Activated CD4-positive, alpha-beta T cell treated with anti-CD3 and anti-CD28 coated beads for 36 hours (primary cell): Measurements from ENCODE around the gene TMEM82. TPM values are rescaled to one million over a fixed set of nuclear protein-coding genes. Genes with fewer than 3 reads are reported as not detected.

Experiments used
- ATAC-seq: fragments of 200-7000 bp; cut with Tn5 transposase; one replicate; pipeline ENCODE4 v1.10.0; 2021; ENCODE audit warnings: mild to moderate bottlenecking, moderate library complexity
- CTCF ChIA-PET: fragments of 350-600 bp; sonication (Branson Sonifier 250); formaldehyde crosslinking; loops from one replicate; lab custom pipeline; 2021; ENCODE audit warnings: antibody characterized with exemption; lab: Charles Lee
- POLR2A ChIA-PET: fragments of 350-600 bp; sonication (Branson Sonifier 250); formaldehyde crosslinking; loops from one replicate; lab custom pipeline; 2021; ENCODE audit warnings: antibody characterized with exemption, inconsistent platforms; lab: Charles Lee
- DNase-seq: peaks from one replicate; pipeline ENCODE4 v3.0.0-alpha.2; 2020
- H3K27ac Mint-ChIP-seq: one replicate; pipeline ENCODE4 v1.8.0; 2021; ENCODE audit warnings: mixed read lengths
- H3K27me3 Mint-ChIP-seq: one replicate; pipeline ENCODE4 v1.8.0; 2021; ENCODE audit warnings: mixed read lengths
- H3K36me3 Mint-ChIP-seq: one replicate; pipeline ENCODE4 v1.8.0; 2021; ENCODE audit warnings: low read depth, mixed read lengths
- H3K4me1 Mint-ChIP-seq: one replicate; pipeline ENCODE4 v1.8.0; 2021; ENCODE audit warnings: mixed read lengths
- H3K4me3 Mint-ChIP-seq: one replicate; pipeline ENCODE4 v1.8.0; 2021; ENCODE audit warnings: mild to moderate bottlenecking, moderate library complexity, mixed read lengths
- H3K9me3 Mint-ChIP-seq: one replicate; pipeline ENCODE4 v1.8.0; 2021; ENCODE audit warnings: low read depth, mixed read lengths
- intact Hi-C, 2 experiments: fragments of 100-400 bp; cut with DNase I in 1 of 2; cut with micrococcal nuclease in 1 of 2; formaldehyde crosslinking; loops; one replicate each; pipeline versions ENCODE4 v1.14.2 to v1.15.1; 2022 to 2024; cut with DNase I, micrococcal nuclease
- total RNA-seq, 2 experiments: library from RNA; stranded (reverse); gene quantifications; one replicate each; pipeline ENCODE4 v1.2.3, GENCODE V29; 2021

Gene TMEM82
- total RNA-seq, 2 experiments from 2014 or later, result not detected

GRCh38 chr1:15749399-15750291 lies 7.3 kb downstream of the TMEM82 start:
- H3K27me3 Mint-ChIP-seq, result no peaks in the 10 kb centered on the region
- H3K9me3 Mint-ChIP-seq, result no peaks in the 10 kb centered on the region
- H3K4me1 Mint-ChIP-seq, result no peaks in the 10 kb centered on the region
- no peak overlapping the region for H3K27ac Mint-ChIP-seq
- ChIA-PET CTCF (no interaction called here), POLR2A (no interaction called here)
- H3K4me3 Mint-ChIP-seq, result no peak overlapping the region
- no peaks in the 10 kb centered on the region for H3K36me3 Mint-ChIP-seq
- ATAC-seq, result no peak
- DNase-seq, result no peak
- intact Hi-C loops, result no loop called here

DNA sequence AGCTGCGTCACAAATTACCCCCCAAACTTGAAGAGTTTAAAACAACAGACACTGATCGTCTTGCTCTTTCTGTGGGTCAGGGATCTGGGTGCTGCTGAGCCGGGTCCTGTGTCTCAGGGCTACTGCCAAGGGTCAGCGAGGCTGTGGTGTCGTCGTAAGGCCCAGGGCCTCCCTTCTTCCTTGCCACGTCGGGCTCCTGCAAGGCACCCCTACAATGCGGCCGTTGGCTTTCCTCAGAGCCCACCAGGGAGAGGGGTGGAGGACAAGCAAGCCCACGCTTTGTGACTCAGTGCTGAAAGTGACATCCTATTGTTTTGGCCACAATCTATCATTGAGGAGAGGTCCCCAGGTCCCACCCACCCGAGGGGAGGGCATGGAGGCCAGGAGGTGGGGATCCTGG lies 8.6 kb downstream of the TMEM82 start:
- Mint-ChIP-seq H3K27me3 (peaks cover 4% of the 10 kb centered on the region), H3K4me1 (no peaks in the 10 kb centered on the region), H3K9me3 (no peaks in the 10 kb centered on the region), H3K36me3 (no peaks in the 10 kb centered on the region), H3K27ac (no peak overlapping the region), H3K4me3 (no peak overlapping the region)
- CTCF ChIA-PET, result interaction anchor here (0.6 kb wide), 1 partner anchor 41 kb away, joined by 3 read pairs; no protein-coding TSS in a partner anchor
- DNase-seq, result no peak
- intact Hi-C loops, result no loop called here
- no peak for ATAC-seq
- POLR2A ChIA-PET, result no interaction called here

- ATAC-seq, result no peak
- H3K27me3 Mint-ChIP-seq, result peaks cover 11% of the 10 kb centered on the region
- POLR2A ChIA-PET, result no interaction called here
- H3K4me3 Mint-ChIP-seq, result no peak overlapping the region
- no peaks in the 10 kb centered on the region for H3K9me3 Mint-ChIP-seq
- intact Hi-C loops, result no loop called here
- H3K27ac Mint-ChIP-seq, result no peak overlapping the region
- H3K4me1 Mint-ChIP-seq, result peaks cover 5% of the 10 kb centered on the region
- no peak for DNase-seq
- H3K36me3 Mint-ChIP-seq, result no peaks in the 10 kb centered on the region
- CTCF ChIA-PET, result no interaction called here
Observed at GRCh38 chr1:15751717-15752116, 9.4 kb downstream of the TMEM82 start.

DNA sequence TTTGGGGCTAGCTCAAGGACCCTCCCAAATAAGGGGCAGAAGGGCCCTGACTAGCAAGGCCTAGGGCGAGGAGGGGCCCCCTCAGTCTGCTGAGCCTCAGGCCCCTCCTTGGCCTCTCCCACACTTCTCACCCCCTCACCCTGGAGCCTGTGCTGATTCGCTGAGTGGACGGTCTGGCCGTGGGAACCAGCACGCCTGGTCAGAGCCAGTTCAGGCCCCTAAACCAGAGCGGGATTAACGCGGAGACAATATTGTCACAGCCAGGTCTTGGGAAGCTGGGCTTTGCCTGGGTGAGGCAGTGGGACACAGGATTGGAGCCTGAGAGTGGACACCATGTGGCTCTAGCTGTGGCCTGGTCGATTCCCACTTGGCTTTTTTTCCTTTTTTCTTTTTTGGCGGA lies 11.5 kb downstream of the TMEM82 start:
- H3K4me3 Mint-ChIP-seq, result no peak overlapping the region
- intact Hi-C loops, result no loop called here

GRCh38 chr1:15755021-15755645 lies 12.8 kb downstream of the TMEM82 start:
- Mint-ChIP-seq H3K4me1 (peaks cover 8% of the 10 kb centered on the region), H3K27ac (no peak overlapping the region), H3K4me3 (no peak overlapping the region), H3K36me3 (no peaks in the 10 kb centered on the region), H3K9me3 (no peaks in the 10 kb centered on the region), H3K27me3 (peaks cover 25% of the 10 kb centered on the region)
- POLR2A ChIA-PET, result no interaction called here
- DNase-seq (no peak), ATAC-seq (no peak)
- CTCF ChIA-PET, result no interaction called here
- intact Hi-C loops, result no loop called here

More for the DNA sequence above, 11.5 kb downstream of the TMEM82 start:
- ChIA-PET POLR2A (no interaction called here), CTCF (no interaction called here)
- Mint-ChIP-seq H3K27me3 (peaks cover 22% of the 10 kb centered on the region), H3K9me3 (no peaks in the 10 kb centered on the region), H3K36me3 (no peaks in the 10 kb centered on the region), H3K27ac (no peak overlapping the region), H3K4me1 (peaks cover 8% of the 10 kb centered on the region)
- ATAC-seq (no peak), DNase-seq (no peak)

DNA sequence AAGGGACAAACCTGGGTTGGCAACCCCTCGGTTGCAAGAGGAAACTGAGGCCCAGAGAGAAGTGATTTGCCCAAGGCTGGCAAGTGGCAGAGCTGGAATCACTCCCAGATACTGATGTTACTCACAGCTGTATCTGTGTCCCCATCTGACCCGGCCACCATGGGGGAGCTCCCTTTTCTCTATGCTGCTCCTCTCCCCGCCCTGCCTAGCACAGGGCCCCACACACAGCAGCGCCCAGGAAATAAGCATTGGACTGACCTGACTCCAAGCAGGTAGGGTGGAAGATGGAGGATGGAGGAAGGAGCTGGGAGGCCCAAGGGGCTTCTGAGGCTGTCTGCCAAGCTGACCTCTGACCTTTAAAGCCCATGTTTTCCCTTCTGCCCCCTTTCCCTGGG lies 13.3 kb downstream of the TMEM82 start:
- ATAC-seq (no peak), DNase-seq (no peak)
- intact Hi-C loops, result no loop called here
- Mint-ChIP-seq H3K9me3 (no peaks in the 10 kb centered on the region), H3K27ac (no peak overlapping the region), H3K4me3 (no peak overlapping the region), H3K4me1 (peaks cover 8% of the 10 kb centered on the region), H3K36me3 (no peaks in the 10 kb centered on the region), H3K27me3 (peaks cover 26% of the 10 kb centered on the region)
- ChIA-PET POLR2A (no interaction called here), CTCF (no interaction called here)

DNA sequence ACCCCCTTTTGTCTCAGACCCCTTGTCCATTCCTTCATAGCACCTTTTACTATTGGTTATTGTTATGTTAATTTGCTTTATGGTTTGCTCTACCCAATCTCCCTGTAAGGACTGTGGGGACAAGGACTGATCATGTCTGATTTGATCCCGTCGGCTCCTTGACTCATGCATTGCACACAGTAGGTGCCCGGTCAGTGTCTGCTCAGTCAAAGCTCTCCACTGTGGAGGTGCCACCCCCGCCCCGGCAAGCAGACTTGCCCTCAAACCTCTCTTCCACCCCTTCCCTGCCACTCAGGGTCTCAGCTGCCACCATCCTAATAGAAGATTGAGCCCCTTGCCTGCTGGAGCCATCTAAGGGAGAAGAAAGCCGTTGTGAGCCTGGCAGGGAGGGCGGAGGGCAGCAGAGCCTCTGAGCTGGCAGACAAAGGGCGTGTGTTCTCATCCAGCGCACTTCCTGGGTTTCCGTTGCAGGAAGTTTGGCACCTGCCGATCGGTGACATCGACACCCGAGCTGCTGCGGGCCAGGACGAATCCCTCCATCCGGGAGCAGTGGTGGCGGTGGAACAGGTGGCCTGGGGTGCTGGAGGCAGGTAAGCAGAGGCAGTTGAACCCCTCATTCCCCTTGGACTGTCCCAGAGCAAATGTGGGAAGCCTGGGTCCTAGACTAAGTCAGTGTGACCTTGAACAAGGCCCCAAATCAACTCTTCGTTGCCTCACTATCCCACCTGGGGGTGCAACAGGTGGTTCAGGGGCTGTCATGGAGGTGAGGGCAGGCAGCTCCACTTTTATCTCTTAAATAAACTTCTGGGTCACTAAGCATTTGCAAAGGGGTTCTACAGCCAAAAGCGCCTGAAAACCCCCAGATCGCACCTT lies 14.1 kb downstream of the TMEM82 start:
- DNase-seq, result peak; percentile 34
- H3K27me3 Mint-ChIP-seq, result peaks cover 28% of the 10 kb centered on the region
- POLR2A ChIA-PET, result interaction anchor here (0.7 kb wide), 1 partner anchor 194 kb away, joined by 3 read pairs; no protein-coding TSS in a partner anchor

DNA sequence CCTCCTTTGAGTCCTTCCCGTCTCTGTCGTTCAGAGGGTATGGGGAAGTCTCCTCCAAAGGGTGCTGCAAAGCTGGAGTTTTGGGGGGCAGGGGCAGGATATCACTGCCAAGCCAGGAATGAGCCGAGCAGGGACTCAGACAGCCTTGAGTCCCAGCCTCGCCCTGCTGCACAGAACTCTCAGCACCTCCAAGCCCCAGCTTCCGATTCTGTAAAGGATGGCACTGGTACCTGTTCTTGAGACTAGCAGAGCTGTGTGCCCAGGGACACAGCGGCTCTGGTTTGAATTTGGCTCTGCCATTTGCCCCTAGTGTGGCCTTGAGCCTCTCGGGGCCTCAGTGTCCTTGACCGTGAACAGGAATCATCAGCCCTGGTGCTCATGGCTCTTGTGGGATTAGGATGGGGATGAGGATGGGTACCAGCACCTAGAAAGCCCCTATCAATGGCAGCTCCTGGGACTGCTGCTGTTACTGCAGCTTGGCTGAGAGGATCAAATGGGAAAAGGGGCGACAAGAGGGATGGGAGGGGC lies 14.8 kb downstream of the TMEM82 start:
- Mint-ChIP-seq H3K4me1 (peaks cover 8% of the 10 kb centered on the region), H3K36me3 (no peaks in the 10 kb centered on the region), H3K4me3 (no peak overlapping the region), H3K27ac (no peak overlapping the region), H3K9me3 (no peaks in the 10 kb centered on the region), H3K27me3 (peaks cover 32% of the 10 kb centered on the region)
- intact Hi-C loops, result no loop called here
- CTCF ChIA-PET, result no interaction called here
- ATAC-seq, result no peak
- POLR2A ChIA-PET, result interaction anchor here (0.7 kb wide), 1 partner anchor 194 kb away, joined by 3 read pairs; no protein-coding TSS in a partner anchor
- DNase-seq, result no peak

More for the DNA sequence above, 14.1 kb downstream of the TMEM82 start:
- H3K27ac Mint-ChIP-seq, result no peak overlapping the region
- no peaks in the 10 kb centered on the region for H3K36me3 Mint-ChIP-seq
- ATAC-seq, result no peak
- no peak overlapping the region for H3K4me3 Mint-ChIP-seq
- no peaks in the 10 kb centered on the region for H3K9me3 Mint-ChIP-seq
- intact Hi-C loops, result no loop called here
- peaks cover 8% of the 10 kb centered on the region for H3K4me1 Mint-ChIP-seq
- CTCF ChIA-PET, result interaction anchor here (0.6 kb wide), 1 partner anchor 10 kb away, joined by 4 read pairs; no protein-coding TSS in a partner anchor

DNA sequence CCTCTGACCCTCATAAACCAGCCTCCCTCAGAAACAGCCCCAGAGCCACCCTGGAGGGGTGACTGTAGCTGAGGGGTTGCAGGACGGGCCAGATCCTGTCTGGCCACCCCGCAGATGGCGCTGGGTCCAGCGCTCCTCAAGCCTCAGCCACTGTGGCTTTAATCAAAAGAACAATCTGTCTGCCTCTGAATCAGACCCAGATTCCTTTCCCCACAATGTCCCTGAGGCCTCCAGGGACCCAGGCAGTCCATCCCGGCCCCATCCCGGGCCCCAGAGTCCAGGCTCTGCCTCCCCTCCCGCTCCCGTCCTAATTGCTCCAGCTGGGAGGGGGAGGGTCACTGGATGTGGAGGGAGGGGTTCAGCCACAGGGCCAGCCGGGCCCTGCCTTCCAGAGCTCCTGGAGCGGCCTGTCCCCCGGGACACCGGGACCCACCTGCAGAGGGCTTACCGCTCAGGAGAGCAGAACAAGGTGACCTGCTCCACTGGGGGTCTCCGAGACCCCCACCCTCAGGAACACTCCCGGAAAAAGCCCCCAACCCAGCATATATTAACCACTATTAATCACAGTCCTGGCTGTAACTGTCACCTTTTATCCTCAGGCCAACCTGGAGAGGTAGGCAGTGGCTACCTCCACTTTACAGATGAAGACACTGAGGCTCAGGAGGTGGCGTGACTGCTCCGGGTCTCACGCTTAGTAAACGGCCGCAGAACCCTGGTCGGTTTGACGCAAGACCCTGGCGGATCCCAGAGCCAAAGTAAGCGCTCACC lies 15.5 kb downstream of the TMEM82 start:
- ATAC-seq (no peak), DNase-seq (no peak)
- H3K9me3 Mint-ChIP-seq, result no peaks in the 10 kb centered on the region
- H3K27ac Mint-ChIP-seq, result no peak overlapping the region
- peaks cover 32% of the 10 kb centered on the region for H3K27me3 Mint-ChIP-seq
- intact Hi-C loops, result no loop called here
- ChIA-PET POLR2A (no interaction called here), CTCF (interaction anchor here (0.7 kb wide), 1 partner anchor 14 kb away, joined by 3 read pairs; no protein-coding TSS in a partner anchor)
- H3K4me3 Mint-ChIP-seq, result peak overlapping the region; percentile 47
- H3K36me3 Mint-ChIP-seq, result no peaks in the 10 kb centered on the region
- peaks cover 8% of the 10 kb centered on the region for H3K4me1 Mint-ChIP-seq

- ATAC-seq, result peak; percentile 34
- Mint-ChIP-seq H3K27ac (no peak within 1 kb of the TSS), H3K27me3 (peaks cover 32% of the 10 kb centered on the region), H3K4me1 (peaks cover 8% of the 10 kb centered on the region), H3K36me3 (no peaks in the 10 kb centered on the region), H3K4me3 (peak within 1 kb of the TSS; percentile 47), H3K9me3 (no peaks in the 10 kb centered on the region)
- peak; percentile 25 for DNase-seq
- ChIA-PET POLR2A (no interaction called here), CTCF (interaction anchor here (0.7 kb wide), 1 partner anchor 13 kb away, joined by 3 read pairs; no protein-coding TSS in a partner anchor)
- intact Hi-C loops, result no loop called here
Observed at GRCh38 chr1:15758343-15758931, 16.1 kb downstream of the TMEM82 start, which contains the start of gene FBLIM1. TSS of gene FBLIM1 (plus strand) at chr1:15758795. CDS start at chr1:15764984, 6,189 bp downstream.
